ENCODE measurements around the gene ZBED1.

Gene ZBED1

GRCh38 chrX:2450681-2451080, 50.1 kb downstream of the ZBED1 start:
- DNase-seq: no peak

GRCh38 chrX:2449135-2449886, 51.5 kb downstream of the ZBED1 start:
- no peak for DNase-seq

DNA sequence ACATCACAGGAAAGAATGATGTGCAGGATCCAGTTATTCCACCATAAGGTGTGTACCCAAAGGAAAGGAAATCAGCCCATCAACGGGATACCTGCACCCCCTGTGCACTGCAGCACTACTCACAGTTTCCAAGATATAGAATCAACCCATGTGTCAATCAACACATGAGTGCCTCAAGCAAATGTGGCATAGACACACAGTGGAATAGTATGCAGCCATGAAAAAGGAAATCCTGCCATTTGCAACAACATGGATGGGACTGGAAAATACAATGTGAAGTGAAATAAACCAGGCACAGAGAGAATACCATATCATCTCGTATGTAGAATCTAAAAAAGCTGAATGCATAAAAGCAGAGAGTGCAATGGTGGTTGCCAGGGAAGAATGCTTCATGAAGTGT, 53.3 kb downstream of the ZBED1 start:
- DNase-seq: no peak

DNA sequence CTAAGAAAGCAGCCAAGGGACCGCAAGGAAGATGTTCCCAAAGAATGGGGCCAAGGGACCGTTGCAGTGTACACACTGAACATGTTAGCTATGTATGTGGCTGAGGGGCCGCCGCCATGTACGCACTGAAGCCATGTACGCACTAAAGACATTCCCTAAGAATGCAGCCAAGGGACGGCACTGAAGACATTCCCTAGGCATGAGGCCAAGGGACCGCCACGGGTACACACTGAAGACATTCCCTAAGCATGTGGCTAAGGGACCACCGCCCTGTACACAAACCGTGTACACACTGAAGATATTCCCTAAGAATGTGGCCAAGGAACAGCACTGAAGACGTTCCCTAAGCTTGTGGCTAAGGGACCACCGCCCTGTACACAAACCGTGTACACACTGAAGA, 54.0 kb downstream of the ZBED1 start:
- DNase-seq: no peak

DNA sequence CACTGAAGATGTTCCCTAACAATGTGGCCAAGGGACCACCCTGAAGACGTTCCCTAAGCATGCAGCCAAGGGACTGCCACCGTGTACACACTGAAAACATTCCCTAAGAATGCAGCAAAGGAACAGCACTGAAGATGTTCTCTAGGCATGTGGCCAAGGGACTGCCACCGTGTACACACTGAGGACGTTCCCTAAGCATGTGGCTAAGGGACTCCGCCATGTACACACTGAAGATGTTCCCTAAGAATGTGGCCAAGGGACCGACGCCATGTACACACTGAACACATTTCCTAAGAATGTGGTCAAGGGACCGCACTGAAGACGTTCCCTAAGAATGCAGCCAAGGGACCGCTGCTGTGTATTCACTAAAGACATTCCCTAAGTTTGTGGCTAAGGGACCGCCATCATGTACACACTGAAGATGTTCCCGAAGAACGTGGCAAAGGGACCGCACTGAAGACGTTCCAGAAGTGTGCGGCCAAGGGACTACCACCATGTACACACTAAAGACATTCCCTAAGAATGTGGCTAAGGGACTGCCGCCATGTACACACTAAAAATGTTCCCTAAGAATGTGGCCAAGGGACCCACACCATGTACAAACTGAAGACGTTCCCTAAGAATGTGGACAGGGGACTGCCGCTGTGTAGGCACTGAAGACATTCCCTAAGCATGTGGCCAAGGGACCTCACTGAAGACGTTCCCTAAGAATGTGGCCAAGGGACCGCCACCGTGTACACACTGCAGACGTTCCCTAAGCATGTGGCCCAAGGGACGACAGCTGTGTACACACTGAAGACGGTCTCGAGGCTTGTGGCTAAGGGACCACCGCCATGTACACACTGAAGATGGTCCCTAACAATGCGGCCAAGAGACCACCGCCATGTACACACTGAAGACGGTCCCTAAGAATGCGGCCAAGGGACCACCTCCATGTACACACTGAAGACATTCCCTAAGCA, 54.8 kb downstream of the ZBED1 start:
- no peak for DNase-seq

DNA sequence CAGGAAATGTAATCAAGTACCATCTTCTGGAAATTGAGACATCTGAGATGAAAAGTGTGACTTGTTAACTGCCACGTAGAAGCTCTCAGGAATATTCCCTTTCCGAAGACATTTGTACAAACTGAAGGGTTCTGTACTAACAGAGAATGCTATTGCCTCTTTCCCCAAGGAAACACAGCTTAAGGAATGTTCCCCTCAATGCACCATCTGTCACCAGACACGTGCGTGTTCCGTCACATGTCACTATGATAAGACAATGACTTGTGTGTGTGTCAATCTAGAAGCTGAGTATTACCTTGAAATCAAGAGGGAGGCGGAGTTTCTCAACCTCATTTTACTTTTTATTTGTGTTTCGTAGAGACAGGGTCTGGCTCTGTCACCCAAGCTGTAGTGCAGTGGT, 58.1 kb downstream of the ZBED1 start:
- DNase-seq: no peak

- DNase-seq: no peak
Measured at GRCh38 chrX:2441466-2441865, 59.3 kb downstream of the ZBED1 start.

DNA sequence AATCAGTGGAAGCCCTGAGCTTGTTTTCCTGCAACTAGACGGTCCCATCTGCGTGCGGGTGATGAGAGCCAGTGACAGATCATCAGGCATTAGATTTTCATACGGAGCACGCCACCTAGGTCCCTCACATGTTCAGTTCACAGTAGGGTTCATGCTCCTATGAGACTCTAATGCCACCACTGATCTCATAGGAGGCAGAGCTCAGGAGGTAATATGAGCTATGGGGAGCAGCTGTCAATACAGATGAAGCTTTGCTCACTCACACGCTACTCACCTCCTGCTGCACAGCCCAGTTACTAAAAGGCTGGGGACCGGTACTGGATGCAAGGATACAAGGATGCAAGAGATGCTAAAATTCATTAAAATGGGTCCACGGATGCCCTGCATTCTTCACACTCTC, 61.2 kb downstream of the ZBED1 start:
- DNase-seq: no peak

Measured in HCEC 1CT (cell line).